GM12865 (cell line): ENCODE measurements around the gene PITRM1.

ENCODE experiments used
- DNase-seq: peaks from one replicate; pipeline ENCODE4 v3.0.0; 2010; ENCODE audit warnings: low read depth
- H3K4me3 ChIP-seq: 2 replicates; pipeline ENCODE4 v1.5.1; 2011; ENCODE audit warnings: mild to moderate bottlenecking, low read depth, low read length, control low read depth
- TF ChIP-seq, protein P1 (sequence below): IDR thresholded peaks from 2 replicates; pipeline ENCODE4 v1.5.1; 2011; ENCODE audit warnings: low read length, control low read depth, low read depth, inconsistent platforms; ENCODE audit not compliant: insufficient read depth; ENCODE audit errors: missing control alignments

The PITRM1 gene

DNA sequence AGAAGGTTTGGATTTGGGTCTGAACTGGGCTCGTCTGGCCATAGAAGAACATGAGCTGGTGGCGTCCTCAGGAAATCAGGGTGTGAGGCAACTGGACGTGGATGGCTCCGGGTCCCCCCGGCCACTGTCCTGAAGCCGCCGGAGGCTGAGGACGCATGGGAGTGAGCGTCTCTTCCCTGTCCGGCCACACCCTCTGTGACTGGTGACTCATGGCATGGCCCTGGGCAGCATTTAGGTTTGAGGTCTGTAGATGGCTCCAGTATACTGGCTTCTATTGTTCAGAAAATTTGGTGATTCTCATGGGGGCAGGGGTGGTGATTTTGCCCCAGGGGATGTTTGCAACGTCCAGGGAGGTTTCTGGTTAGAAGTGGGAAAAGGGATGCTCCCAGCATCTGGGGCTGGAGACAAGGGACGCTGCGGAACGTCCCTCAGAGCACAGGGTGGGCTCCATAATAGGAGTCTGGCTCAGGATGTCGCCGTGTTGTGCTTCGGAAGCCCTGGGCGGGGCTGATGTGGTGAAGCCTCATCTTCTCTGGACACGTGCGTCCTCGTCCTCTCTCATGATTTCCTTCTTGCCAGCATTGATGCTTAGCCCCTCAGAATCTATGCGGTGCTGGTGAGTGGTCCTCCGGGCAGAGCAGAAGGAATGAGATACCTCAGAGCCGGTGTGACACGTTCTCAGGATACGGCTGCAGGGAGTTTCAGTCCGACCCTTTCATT lies 49.9 kb downstream of the PITRM1 start:
- no peak overlapping the region for H3K4me3 ChIP-seq
- TF ChIP-seq, protein P1, sequence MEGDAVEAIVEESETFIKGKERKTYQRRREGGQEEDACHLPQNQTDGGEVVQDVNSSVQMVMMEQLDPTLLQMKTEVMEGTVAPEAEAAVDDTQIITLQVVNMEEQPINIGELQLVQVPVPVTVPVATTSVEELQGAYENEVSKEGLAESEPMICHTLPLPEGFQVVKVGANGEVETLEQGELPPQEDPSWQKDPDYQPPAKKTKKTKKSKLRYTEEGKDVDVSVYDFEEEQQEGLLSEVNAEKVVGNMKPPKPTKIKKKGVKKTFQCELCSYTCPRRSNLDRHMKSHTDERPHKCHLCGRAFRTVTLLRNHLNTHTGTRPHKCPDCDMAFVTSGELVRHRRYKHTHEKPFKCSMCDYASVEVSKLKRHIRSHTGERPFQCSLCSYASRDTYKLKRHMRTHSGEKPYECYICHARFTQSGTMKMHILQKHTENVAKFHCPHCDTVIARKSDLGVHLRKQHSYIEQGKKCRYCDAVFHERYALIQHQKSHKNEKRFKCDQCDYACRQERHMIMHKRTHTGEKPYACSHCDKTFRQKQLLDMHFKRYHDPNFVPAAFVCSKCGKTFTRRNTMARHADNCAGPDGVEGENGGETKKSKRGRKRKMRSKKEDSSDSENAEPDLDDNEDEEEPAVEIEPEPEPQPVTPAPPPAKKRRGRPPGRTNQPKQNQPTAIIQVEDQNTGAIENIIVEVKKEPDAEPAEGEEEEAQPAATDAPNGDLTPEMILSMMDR = no peak
- DNase-seq = no peak

- no peak for DNase-seq
- TF ChIP-seq, protein P1 = no peak
- H3K4me3 ChIP-seq = no peak overlapping the region
Observed at GRCh38 chr10:3122034-3122433, 50.5 kb downstream of the PITRM1 start.

DNA sequence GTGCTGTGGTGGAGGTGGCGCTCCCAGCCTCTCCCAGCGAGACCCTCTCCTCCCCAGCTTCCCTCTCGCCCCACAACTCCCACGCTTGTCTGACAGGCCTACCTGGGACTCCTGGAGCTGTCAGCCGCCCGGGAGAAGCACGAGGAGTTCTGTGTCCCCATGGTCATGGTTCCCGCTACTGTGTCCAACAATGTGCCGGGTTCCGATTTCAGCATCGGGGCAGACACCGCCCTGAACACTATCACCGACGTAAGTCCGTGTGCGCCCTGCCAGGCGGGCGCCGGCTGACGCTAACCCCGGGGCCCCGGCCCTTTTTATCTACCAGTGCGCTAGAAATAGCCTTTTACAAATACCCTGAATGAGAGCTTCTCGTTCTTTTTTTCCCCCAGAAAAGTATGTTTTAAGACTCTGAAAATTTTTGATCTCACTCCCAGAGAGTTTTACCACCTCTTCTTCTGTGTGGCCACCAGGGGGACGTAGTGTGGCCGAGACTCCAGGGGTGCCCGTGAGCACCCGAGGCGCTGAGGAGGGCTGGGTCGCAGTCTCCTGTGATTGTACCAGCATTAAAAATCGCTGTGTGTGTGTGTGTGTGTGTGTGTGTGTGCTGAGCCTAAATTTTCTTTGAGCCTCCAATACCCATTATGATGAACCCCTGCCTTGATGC lies 52.7 kb downstream of the PITRM1 start:
- TF ChIP-seq, protein P1 = peak; percentile 37
- no peak overlapping the region for H3K4me3 ChIP-seq
- DNase-seq = peak; percentile 26

DNA sequence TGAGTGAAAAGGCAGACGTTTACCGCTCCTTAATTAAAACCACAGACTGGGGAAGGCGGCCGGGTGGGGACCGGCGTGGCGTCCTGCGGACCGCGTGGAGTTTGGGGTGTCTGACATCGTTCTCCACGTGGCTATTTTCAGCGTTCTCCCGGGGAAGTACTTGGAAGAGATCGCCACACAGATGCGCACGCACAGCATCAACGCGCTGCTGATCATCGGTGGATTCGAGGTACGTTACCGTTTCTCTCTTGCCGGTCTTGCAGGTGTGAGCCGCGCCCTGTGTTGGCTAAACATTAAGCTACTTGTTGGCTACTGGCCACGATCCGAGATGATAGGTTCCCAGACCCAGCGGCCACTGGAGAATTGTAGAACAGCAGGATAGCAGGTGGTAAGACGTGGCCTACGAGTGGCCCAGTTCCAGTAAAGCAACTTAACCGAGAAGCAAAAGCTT lies 53.9 kb downstream of the PITRM1 start:
- TF ChIP-seq, protein P1 = no peak
- H3K4me3 ChIP-seq = no peak overlapping the region
- DNase-seq = no peak

GRCh38 chr10:3117486-3117885 lies 55.1 kb downstream of the PITRM1 start:
- TF ChIP-seq, protein P1 = no peak
- DNase-seq = no peak
- no peak overlapping the region for H3K4me3 ChIP-seq

GRCh38 chr10:3116508-3117100 lies 56.0 kb downstream of the PITRM1 start:
- DNase-seq = no peak
- TF ChIP-seq, protein P1 = no peak
- no peak overlapping the region for H3K4me3 ChIP-seq

DNA sequence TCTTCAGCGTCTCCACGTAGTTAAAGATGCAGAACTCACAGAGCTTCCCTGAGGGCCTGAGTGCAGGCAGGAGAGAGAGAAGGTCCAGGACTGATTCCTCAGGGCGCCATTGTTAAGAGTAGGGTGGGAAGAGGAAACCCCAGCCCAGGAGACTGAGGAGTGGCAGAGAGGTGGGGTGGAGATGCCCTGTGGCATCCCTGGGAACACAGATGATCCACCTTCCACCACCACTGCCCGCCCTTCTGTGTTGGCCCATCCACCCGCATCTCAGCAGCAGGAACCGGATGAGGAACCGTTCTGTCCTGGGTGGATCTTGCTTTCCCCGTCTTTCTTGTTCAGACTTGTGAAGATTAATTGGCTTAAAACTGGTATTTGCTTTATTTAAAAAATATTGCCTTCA lies 56.9 kb downstream of the PITRM1 start:
- TF ChIP-seq, protein P1 = no peak
- no peak for DNase-seq
- H3K4me3 ChIP-seq = no peak overlapping the region
